NCI-H510A (cell line): ENCODE measurements around the gene GPHA2.

Source experiments
- DNase-seq: peaks from one replicate; lab custom pipeline; 2025; lab: John Stamatoyannopoulos, UW

Gene GPHA2

GRCh38 chr11:64930340-64930739 is 5.4 kb downstream of the GPHA2 start:
- DNase-seq: no peak

GRCh38 chr11:64929625-64930024 is 6.1 kb downstream of the GPHA2 start:
- DNase-seq: no peak

- no peak for DNase-seq
Measured at GRCh38 chr11:64928957-64929356, 6.7 kb downstream of the GPHA2 start.

DNA sequence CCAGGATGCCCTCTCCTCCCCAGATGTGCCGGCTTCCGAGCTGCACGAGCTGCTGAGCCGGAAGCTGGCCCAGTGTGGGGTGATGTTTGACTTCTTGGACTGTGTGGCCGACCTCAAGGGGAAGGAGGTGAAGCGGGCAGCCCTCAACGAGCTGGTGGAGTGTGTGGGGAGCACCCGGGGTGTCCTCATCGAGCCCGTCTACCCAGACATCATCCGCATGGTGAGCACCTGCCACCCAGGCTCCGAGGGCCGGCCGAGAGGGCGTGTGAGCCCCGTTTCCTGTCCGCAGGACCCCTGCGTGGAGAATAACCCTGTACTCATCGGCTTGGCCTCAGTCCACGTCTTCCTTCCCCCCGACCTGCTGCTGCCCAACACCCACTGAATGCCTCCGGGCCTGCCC is 9.0 kb downstream of the GPHA2 start:
- DNase-seq: no peak

- no peak for DNase-seq
Measured at GRCh38 chr11:64925536-64926436, 9.9 kb downstream of the GPHA2 start.

- DNase-seq: no peak
Measured at GRCh38 chr11:64924910-64925284, 10.8 kb downstream of the GPHA2 start.

DNA sequence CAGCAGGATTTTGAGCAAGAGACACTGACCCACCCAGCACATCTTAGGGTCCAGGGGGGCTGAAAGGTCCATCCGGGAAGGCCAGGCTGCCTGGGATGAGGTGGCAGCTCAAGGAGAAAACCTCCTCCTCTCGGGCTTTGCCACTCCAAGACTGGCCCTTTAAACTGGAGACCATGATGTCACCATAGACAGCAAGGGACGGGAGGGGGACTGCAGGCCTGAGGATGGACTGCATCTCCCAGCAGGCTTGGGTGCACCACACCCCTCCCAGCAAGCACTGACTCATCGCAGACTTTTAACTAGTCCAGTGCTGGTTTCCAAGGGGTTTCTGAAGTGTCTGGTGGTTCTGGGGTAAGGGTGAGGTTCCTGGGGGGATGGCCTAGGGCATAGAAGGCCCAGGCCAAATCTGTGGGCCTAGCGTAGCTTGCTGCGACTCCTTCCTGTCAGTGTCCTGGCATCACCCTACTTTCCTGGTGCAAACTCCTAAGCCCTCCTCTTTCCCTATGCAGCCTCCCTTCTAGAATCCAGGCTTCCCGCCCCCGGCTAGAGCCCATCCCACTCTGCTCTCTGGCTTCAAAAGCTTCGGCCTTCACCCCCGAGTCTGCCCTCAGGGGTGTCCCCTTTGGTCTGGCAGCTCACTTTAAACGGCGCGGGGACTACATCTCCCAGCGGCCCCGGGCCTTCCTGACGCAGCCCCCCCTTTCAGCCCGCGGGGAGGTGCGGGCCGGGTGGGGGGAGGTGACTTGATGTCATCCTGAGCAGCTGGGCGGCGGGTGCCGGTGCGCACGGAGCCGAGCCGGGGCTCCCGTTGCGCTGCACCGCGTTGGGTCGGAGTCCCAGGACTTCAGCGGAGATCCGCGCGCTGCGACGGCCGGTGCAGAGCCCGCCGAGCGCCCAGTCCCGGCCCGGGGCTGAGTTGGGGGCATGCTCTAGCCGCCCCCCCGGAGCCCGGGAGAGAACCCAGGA is 11.5 kb downstream of the GPHA2 start, which contains the start of gene PPP2R5B:
TSS of gene PPP2R5B (plus strand) at position 746 of the 966 bp plus-strand sequence. CDS start 1,046 bp downstream, outside the sequence.
- DNase-seq: peak; percentile 81

DNA sequence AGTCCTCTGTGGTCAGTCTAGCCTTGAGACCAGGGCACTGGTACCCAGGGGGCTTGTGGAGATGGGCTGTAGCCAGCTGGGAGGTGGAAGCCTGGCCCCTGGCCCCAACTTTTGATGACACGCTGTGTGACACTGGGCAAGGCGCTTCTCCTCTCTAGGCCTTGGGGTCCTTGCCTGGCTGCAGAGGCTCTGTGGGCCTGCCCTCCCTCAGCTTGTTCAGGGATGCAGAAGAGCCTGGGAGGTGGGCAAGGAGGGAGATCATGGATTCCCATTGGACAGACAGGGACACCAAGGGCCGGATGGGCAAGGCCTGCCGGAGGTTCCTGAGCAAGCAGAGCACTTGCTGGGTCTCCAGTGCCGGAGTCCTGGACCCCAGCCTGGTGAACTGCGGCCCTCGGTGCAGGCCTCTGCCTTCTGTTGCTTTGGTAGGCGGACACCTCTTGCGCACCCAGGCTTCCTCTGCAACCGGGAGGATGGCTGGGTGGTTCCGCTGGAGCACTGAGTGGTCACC is 12.5 kb downstream of the GPHA2 start:
- no peak for DNase-seq

DNA sequence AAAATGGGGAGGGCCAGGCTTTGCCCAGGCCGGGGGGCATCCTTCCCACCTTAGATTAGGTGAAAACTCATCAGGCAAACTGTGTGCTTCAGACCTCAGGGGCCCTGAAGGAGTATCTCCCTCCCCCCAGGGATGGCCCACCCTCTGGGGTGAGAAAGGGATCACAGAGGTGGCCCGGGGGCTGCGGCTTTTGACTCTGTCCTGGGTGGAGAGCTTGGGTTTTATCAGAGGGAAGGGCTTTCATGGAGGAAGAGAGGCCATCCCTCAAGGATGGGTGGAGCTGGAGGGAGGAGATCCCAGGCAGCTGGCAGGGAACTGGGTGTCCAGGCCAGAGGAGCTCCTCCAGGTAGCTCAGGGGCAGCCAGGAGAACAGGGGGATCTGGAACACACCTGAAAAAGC is 14.3 kb downstream of the GPHA2 start:
- no peak for DNase-seq

- no peak for DNase-seq
Measured at GRCh38 chr11:64920124-64920523, 15.6 kb downstream of the GPHA2 start.

DNA sequence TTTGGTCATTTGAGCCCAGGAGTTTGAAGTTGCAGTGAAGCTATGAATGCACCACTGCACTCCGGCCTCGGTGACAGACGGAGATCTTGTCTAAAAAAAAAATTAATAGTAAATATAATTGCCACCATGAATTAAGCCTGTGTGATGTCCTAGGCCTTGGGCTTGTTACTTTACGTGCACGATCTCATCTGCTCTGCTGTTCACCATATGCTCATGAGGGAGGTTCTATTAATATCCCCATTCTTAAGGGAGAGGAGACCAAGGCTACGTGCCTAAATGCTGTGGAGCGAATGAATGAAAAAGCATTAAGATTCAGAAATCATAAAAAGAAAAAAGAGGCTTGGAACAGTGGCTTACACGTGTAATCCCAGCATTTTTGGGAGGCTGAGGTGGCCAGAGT is 16.1 kb downstream of the GPHA2 start:
- DNase-seq: no peak

- no peak for DNase-seq
Measured at GRCh38 chr11:64918017-64918416, 17.7 kb downstream of the GPHA2 start.

DNA sequence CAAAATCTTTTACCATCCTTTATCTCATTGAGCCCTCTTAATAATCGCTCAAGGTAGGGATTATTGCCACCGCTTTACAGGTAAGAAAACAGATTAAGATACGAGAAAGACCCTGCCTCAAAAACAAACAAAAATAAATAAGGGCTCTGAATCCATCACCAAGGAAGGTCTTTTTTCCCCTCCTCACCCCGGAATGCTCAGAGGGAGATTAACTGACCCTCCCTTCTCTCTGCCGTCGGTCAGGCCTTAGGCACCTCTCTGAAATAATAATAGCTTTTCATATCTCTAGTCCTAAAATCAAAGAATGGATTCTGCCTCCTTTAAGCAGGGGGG is 18.1 kb downstream of the GPHA2 start:
- no peak for DNase-seq

- peak; percentile 96 for DNase-seq
Measured at GRCh38 chr11:64916775-64917662, 18.7 kb downstream of the GPHA2 start, which contains the start of gene ATG2A. Gene ATG2A (minus strand): TSS chr11:64917209. CDS start chr11:64917135, 74 bp downstream.

GRCh38 chr11:64916040-64916774 is 19.5 kb downstream of the GPHA2 start:
- DNase-seq: peak; percentile 40

DNA sequence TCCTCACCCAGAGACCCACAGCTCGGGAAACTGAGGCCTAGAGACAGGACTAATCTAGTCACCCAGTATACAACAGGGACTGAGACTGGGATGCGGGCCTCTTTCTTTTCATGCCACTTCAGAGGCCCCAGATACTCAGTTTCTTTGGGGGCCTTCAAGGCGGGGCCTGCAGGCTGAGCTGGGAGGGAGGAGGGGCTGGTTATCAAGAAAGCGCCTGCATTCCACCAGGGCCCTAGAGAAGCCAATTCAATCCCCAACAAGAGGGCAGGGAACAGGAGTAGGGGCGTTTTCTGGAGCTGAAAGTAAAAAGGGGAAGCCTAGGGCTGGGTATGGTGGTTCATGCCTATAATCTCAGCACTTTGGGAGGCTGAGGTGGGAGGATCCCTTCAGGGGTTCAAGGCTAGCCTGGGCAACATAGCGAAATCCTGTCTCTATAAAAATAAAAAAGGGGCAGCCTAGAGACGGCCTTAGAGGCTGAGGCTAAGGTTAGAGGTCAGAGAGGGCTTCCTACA is 20.3 kb downstream of the GPHA2 start:
- DNase-seq: no peak

DNA sequence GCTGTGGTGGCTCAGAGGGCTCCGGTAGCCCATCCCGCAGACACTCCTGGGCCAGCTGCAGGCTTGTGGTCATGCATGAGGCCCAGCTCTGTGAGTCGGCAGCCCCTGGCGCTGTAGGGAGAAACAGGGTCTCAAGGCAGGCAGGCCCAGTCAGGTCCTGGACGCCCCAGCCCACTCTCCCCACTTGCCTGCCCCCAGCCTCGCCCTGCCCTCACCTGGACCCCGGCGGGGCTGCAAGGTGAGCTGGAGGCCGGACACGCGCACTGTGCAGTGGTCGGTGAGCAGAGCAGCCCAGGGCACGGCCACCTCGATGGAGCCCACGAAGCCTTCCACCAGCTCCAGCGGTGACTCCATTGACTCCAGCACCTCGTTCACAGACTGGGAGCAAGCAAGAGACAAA is 21.6 kb downstream of the GPHA2 start:
- DNase-seq: no peak

DNA sequence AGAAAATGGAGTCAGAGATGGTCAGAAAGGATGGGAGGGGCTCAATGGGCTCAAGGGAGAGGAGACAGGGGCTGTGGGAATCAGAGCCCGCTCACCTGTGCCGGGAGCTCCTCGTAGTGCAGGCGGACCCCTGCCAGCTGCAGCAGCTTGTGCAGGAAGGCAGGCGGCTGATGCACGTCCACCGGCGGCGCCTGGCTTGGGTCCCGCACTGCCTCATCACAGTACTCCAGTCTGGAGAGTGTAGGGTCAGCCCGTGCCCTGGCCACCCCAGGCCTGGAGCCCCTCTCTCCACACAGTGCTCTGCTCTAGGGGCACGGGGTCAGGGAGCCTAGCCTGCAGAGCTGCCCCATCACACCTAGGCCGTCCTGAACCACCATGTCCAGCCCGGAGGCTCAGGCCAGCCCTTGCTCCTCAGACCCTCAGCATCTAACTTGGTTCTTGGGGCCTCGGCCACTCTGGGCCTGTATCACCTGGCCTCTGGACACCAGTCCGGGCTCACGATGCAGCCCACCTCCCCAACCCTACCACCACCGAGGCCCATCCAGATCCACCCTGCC is 22.4 kb downstream of the GPHA2 start:
- DNase-seq: no peak

- no peak for DNase-seq
Measured at GRCh38 chr11:64911689-64912088, 24.0 kb downstream of the GPHA2 start.

DNA sequence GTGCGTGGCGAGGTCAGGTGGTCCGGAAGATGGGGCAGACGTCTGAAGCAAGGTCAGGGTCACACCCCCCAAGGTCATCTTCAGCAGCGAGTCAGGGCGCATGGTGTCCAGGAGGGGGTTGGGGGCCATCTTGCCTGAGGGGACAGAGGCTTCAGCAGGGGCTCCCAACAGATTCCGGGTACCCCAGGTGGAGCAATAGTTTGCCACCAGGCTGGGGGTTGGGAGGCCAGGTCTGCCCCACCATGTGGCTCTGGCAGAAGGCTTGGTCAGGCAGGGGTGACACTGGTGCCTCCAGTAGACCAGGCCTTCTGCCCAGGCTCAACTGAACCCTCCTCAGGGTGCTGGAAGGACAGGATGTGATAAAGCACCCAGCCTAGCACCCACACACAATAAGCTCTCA is 24.6 kb downstream of the GPHA2 start:
- DNase-seq: no peak
